HG03039 (cell line): Measurements from ENCODE around the gene SPTLC2.
"Not testable (repeated sequence)": the region's sequence is repeated elsewhere in the genome, so short reads cannot be mapped to it uniquely, and the experiment has no call there.

Experiments used
- ATAC-seq: cut with Tn5 transposase; IDR thresholded peaks from one replicate; pipeline ENCODE4 v1.9.1; 2021; ENCODE audit warnings: mild to moderate bottlenecking, moderate library complexity; ENCODE audit not compliant: unreplicated experiment

SPTLC2 gene

GRCh38 chr14:77554816-77555599, 61.4 kb downstream of the SPTLC2 start:
- ATAC-seq = no peak

- ATAC-seq = no peak
Measured at GRCh38 chr14:77554207-77554606, 62.2 kb downstream of the SPTLC2 start.

GRCh38 chr14:77549451-77549850, 67.0 kb downstream of the SPTLC2 start:
- ATAC-seq = no peak

GRCh38 chr14:77547512-77548180, 68.8 kb downstream of the SPTLC2 start:
- ATAC-seq = no peak

- not testable (repeated sequence) for ATAC-seq
Measured at GRCh38 chr14:77545171-77545570, 71.3 kb downstream of the SPTLC2 start.

- ATAC-seq = no peak
Measured at GRCh38 chr14:77544571-77544970, 71.9 kb downstream of the SPTLC2 start.

GRCh38 chr14:77543637-77544334, 72.7 kb downstream of the SPTLC2 start:
- ATAC-seq = no peak

- ATAC-seq = no peak
Measured at GRCh38 chr14:77543240-77543551, 73.2 kb downstream of the SPTLC2 start.

- no peak for ATAC-seq
Measured at GRCh38 chr14:77542421-77543239, 73.8 kb downstream of the SPTLC2 start.

- ATAC-seq = no peak
Measured at GRCh38 chr14:77541905-77542304, 74.5 kb downstream of the SPTLC2 start.

GRCh38 chr14:77536951-77537350, 79.5 kb downstream of the SPTLC2 start:
- ATAC-seq = not testable (repeated sequence)

GRCh38 chr14:77531071-77531470, 85.4 kb downstream of the SPTLC2 start:
- no peak for ATAC-seq

GRCh38 chr14:77529963-77530362, 86.5 kb downstream of the SPTLC2 start:
- no peak for ATAC-seq

- ATAC-seq = no peak
Measured at GRCh38 chr14:77529213-77529612, 87.2 kb downstream of the SPTLC2 start.

- not testable (repeated sequence) for ATAC-seq
Measured at GRCh38 chr14:77528701-77529100, 87.7 kb downstream of the SPTLC2 start.

GRCh38 chr14:77526266-77526665, 90.2 kb downstream of the SPTLC2 start:
- ATAC-seq = no peak

- ATAC-seq = no peak
Measured at GRCh38 chr14:77524536-77524935, 91.9 kb downstream of the SPTLC2 start.

GRCh38 chr14:77523109-77523508, 93.3 kb downstream of the SPTLC2 start:
- no peak for ATAC-seq

GRCh38 chr14:77520555-77520954, 95.9 kb downstream of the SPTLC2 start:
- ATAC-seq = no peak

- no peak for ATAC-seq
Measured at GRCh38 chr14:77516126-77516525, 100.3 kb downstream of the SPTLC2 start.
